Spleen (tissue), 7 donors: Measurements from ENCODE around the gene EVI5L.

ENCODE experiments used
- POLR2A ChIP-seq, 3 donors: fragments of 450-650 bp; IDR thresholded peaks; one replicate each; pipeline ENCODE4 v1.5.1; 2017; ENCODE audit warnings: antibody characterized with exemption in 3 of 3, mild to moderate bottlenecking in 1 of 3
- POLR2AphosphoS5 ChIP-seq, 3 donors: sonication (generic); formaldehyde crosslinking; IDR thresholded peaks; one replicate each; pipeline ENCODE4 v1.5.1; 2017; ENCODE audit warnings: antibody characterized with exemption in 3 of 3
- TF ChIP-seq, protein P1 (sequence below), 11 experiments: fragments of 200-600 bp in 7 of 11; fragments of 450-650 bp in 4 of 11; sonication (generic) in 4 of 11; IDR thresholded peaks in 8 of 11; conservative IDR thresholded peaks in 3 of 11; 1 replicate in 7 of 11; 2 replicates in 4 of 11; pipeline versions ENCODE4 v1.4.0 to v1.8.0; 2016 to 2021; ENCODE audit warnings: antibody characterized with exemption in 11 of 11, inconsistent platforms in 4 of 11, mild to moderate bottlenecking in 1 of 11
- donor health status: DM: no; HTN: no; CAD: no; lungs with moderate emphysema.
- donor health status: DM: no; HTN: no; CAD: no.
- donor health status: DM: no; HTN: no; CAD: no.

- TF ChIP-seq, protein P1, sequence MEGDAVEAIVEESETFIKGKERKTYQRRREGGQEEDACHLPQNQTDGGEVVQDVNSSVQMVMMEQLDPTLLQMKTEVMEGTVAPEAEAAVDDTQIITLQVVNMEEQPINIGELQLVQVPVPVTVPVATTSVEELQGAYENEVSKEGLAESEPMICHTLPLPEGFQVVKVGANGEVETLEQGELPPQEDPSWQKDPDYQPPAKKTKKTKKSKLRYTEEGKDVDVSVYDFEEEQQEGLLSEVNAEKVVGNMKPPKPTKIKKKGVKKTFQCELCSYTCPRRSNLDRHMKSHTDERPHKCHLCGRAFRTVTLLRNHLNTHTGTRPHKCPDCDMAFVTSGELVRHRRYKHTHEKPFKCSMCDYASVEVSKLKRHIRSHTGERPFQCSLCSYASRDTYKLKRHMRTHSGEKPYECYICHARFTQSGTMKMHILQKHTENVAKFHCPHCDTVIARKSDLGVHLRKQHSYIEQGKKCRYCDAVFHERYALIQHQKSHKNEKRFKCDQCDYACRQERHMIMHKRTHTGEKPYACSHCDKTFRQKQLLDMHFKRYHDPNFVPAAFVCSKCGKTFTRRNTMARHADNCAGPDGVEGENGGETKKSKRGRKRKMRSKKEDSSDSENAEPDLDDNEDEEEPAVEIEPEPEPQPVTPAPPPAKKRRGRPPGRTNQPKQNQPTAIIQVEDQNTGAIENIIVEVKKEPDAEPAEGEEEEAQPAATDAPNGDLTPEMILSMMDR (IDR thresholded peaks at IDR 0.05 in 8 of 11, conservative IDR thresholded peaks at IDR 0.05 in 3 of 11) = no peak
- TF ChIP-seq POLR2AphosphoS5 (IDR thresholded peaks at IDR 0.05) (no peak), POLR2A (IDR thresholded peaks at IDR 0.05) (no peak)
Observed at GRCh38 chr19:7859831-7860713, 30.1 kb downstream of the EVI5L start.
